Transverse colon (tissue), 4 donors: Measurements from ENCODE around the gene NPEPL1. TPM values are rescaled to one million over a fixed set of nuclear protein-coding genes. Genes with fewer than 3 reads are reported as not detected.
"Not testable (repeated sequence)": the region's sequence is repeated elsewhere in the genome, so short reads cannot be mapped to it uniquely, and the experiment has no call there.

Experiments used
- DNase-seq: peaks from one replicate; pipeline ENCODE4 v3.0.0-alpha.2; 2019
- H3K27ac ChIP-seq, 4 donors: fragments of 200-600 bp; sonication (generic); 2 replicates each; pipeline ENCODE4 v1.5.1; 2016 to 2018; ENCODE audit warnings: inconsistent platforms in 4 of 4
- H3K27me3 ChIP-seq: fragments of 200-600 bp; sonication (generic); 2 replicates; pipeline ENCODE4 v1.5.1; 2017; ENCODE audit warnings: inconsistent platforms
- H3K36me3 ChIP-seq, 4 donors: fragments of 200-600 bp; sonication (generic); 2 replicates each; pipeline ENCODE4 v1.5.1; 2017 to 2019; ENCODE audit warnings: inconsistent platforms in 4 of 4
- H3K4me1 ChIP-seq, 4 donors: fragments of 200-600 bp; sonication (generic); 2 replicates each; pipeline ENCODE4 v1.5.1; 2017 to 2020; ENCODE audit warnings: inconsistent platforms in 4 of 4
- H3K4me3 ChIP-seq, 4 donors: fragments of 200-600 bp; sonication (generic); 1 replicate in 1 of 4; 2 replicates in 3 of 4; pipeline versions ENCODE4 v1.5.1 to v1.6.1; 2017 to 2019; ENCODE audit warnings: inconsistent platforms in 4 of 4
- H3K9me3 ChIP-seq, 2 donors: fragments of 200-600 bp; sonication (generic); 2 replicates each; pipeline ENCODE4 v1.5.1; 2017 to 2019; ENCODE audit warnings: inconsistent platforms in 2 of 2
- EP300 ChIP-seq: sonication (generic); formaldehyde crosslinking; IDR thresholded peaks from one replicate; pipeline ENCODE4 v1.6.1; 2017; ENCODE audit warnings: antibody characterized with exemption, low read depth
- POLR2A ChIP-seq: fragments of 450-650 bp; IDR thresholded peaks from one replicate; pipeline ENCODE4 v1.6.1; 2016; ENCODE audit warnings: antibody characterized with exemption, mild to moderate bottlenecking, moderate library complexity
- POLR2AphosphoS5 ChIP-seq, 3 donors: sonication (generic); formaldehyde crosslinking; IDR thresholded peaks; one replicate each; pipeline ENCODE4 v1.6.1; 2016; ENCODE audit warnings: antibody characterized with exemption in 3 of 3
- WGBS, 2 donors: methylation state at CpG; one replicate each; pipeline ENCODE4 v1.1.5; 2018; ENCODE audit warnings: low coverage in 1 of 2; 5-methylcytosine and 5-hydroxymethylcytosine counted together
- in situ Hi-C, 4 donors: fragments of 200-750 bp; cut with MboI; loops; one replicate each; pipeline versions ENCODE4 v1.15.0 to v1.15.1; 2017; ENCODE audit warnings: low sequenced_read_pairs in 3 of 4, low pct_ligation_motif_present in 1 of 4, low pct_unique_long_range_greater_than_20kb in 1 of 4
- intact Hi-C: fragments of 100-400 bp; cut with DNase I; formaldehyde crosslinking; loops from one replicate; pipeline ENCODE4 v1.15.1; 2023; ENCODE audit warnings: low total_unique reads
- total RNA-seq, 4 donors: library from RNA; depleted of rRNA; stranded (reverse); fragments of >200 nt; gene quantifications; one replicate each; pipeline ENCODE4 v1.1.0, GENCODE V29; 2016
- TF ChIP-seq, protein P1 (sequence below), 5 experiments: fragments of 200-600 bp in 3 of 5; fragments of 450-650 bp in 2 of 5; sonication (generic) in 3 of 5; IDR thresholded peaks; 1 replicate in 2 of 5; 2 replicates in 3 of 5; pipeline ENCODE4 v1.5.1; 2016 to 2017; ENCODE audit warnings: antibody characterized with exemption in 5 of 5, inconsistent platforms in 3 of 5, mild to moderate bottlenecking in 2 of 5, moderate library complexity in 1 of 5

Gene NPEPL1
- total RNA-seq, 4 donors from 2014 or later: 33.3 to 109 (median 66.9) TPM

GRCh38 chr20:58755766-58756449 is 63.3 kb downstream of the NPEPL1 start:
- intact Hi-C loops (no loop called here), in situ Hi-C loops (loop anchor here in 1 of 4 donors (25.0 kb wide), 1 partner anchor 106 kb away; the partner anchor contains the start of genes GNAS and GNAS-AS1)
- Histone ChIP-seq H3K36me3 (no peaks in the 10 kb centered on the region), H3K4me1 (no peaks in the 10 kb centered on the region), H3K27ac (no peak overlapping the region), H3K9me3 (no peaks in the 10 kb centered on the region), H3K27me3 (peaks cover 6% of the 10 kb centered on the region), H3K4me3 (no peak overlapping the region)
- WGBS, 2 donors: 73 to 74% methylated on average over 17 to 28 of the region's 28 CpGs
- no peak for TF ChIP-seq POLR2A
- TF ChIP-seq, protein P1, sequence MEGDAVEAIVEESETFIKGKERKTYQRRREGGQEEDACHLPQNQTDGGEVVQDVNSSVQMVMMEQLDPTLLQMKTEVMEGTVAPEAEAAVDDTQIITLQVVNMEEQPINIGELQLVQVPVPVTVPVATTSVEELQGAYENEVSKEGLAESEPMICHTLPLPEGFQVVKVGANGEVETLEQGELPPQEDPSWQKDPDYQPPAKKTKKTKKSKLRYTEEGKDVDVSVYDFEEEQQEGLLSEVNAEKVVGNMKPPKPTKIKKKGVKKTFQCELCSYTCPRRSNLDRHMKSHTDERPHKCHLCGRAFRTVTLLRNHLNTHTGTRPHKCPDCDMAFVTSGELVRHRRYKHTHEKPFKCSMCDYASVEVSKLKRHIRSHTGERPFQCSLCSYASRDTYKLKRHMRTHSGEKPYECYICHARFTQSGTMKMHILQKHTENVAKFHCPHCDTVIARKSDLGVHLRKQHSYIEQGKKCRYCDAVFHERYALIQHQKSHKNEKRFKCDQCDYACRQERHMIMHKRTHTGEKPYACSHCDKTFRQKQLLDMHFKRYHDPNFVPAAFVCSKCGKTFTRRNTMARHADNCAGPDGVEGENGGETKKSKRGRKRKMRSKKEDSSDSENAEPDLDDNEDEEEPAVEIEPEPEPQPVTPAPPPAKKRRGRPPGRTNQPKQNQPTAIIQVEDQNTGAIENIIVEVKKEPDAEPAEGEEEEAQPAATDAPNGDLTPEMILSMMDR (IDR thresholded peaks at IDR 0.05): no peak
- no peak for TF ChIP-seq EP300
- TF ChIP-seq POLR2AphosphoS5 (IDR thresholded peaks at IDR 0.05): no peak
- DNase-seq: no peak

GRCh38 chr20:58756450-58756775 is 63.8 kb downstream of the NPEPL1 start:
- DNase-seq: no peak

DNA sequence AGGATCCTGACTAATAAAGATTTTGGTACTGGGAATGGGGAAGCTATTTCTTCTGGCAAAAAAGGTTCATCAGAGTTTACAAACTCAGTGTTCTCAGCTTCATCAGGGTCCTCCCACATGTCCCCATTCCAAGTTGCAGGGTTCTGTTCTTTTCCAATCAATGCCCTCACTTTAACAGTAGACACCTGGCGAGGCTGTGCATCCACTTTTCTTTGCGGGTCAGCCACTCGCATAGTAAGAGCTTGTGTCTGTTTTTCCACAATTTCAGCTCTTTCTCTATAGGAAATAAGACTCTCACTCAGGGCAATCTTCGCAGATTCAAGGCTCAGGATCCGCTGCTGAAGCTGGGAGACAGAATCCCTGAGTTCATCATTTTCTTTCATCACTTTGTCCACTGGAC is 65.0 kb downstream of the NPEPL1 start:
- H3K36me3 ChIP-seq, H3K4me3 ChIP-seq, DNase-seq, H3K27me3 ChIP-seq, intact Hi-C loops, H3K27ac ChIP-seq, H3K4me1 ChIP-seq, H3K9me3 ChIP-seq: not testable (repeated sequence)
- WGBS, 2 donors: 87 to 91% methylated on average over 5 of the region's 5 CpGs
- in situ Hi-C loops: loop anchor here in 1 of 4 donors (25.0 kb wide), 1 partner anchor 105 kb away; the partner anchor contains the start of genes GNAS and GNAS-AS1

More at GRCh38 chr20:58756450-58756775, 63.8 kb downstream of the NPEPL1 start:
- Histone ChIP-seq H3K9me3 (no peaks in the 10 kb centered on the region), H3K27me3 (peaks cover 1% of the 10 kb centered on the region), H3K4me1 (no peaks in the 10 kb centered on the region), H3K27ac (no peak overlapping the region), H3K36me3 (no peaks in the 10 kb centered on the region), H3K4me3 (no peak overlapping the region)
- TF ChIP-seq EP300 (no peak), POLR2AphosphoS5 (IDR thresholded peaks at IDR 0.05) (no peak), POLR2A (no peak)
- TF ChIP-seq, protein P1 (IDR thresholded peaks at IDR 0.05): no peak
- intact Hi-C loops (no loop called here), in situ Hi-C loops (loop anchor here in 1 of 4 donors (25.0 kb wide), 1 partner anchor 106 kb away; the partner anchor contains the start of genes GNAS and GNAS-AS1)
- 79 to 82% methylated on average over 7 of the region's 7 CpGs for WGBS, 2 donors

DNA sequence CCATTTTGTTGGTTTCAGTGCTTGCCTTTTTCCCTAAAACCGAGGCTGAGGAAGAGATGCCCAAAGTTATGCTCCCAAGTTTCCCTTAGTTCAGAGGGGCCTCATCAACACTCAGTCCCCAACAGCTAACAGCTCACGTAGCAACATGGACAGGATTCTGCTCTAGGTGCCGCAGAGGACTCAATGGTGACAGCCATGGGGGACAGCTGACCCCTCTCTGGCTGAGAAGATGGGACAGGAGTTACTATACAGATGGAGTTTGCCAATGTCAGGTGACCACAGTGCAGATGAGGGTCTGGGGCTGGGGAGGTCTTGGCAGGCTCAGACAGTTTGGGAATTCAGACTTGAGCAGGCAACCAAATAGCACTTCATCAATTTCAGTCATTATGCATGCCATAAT is 67.3 kb downstream of the NPEPL1 start:
- Histone ChIP-seq H3K9me3 (no peaks in the 10 kb centered on the region), H3K27ac (no peak overlapping the region), H3K4me1 (no peaks in the 10 kb centered on the region), H3K36me3 (no peaks in the 10 kb centered on the region), H3K4me3 (no peak overlapping the region), H3K27me3 (no peaks in the 10 kb centered on the region)
- intact Hi-C loops (no loop called here), in situ Hi-C loops (loop anchor here in 1 of 4 donors (25.0 kb wide), 1 partner anchor 102 kb away; the partner anchor contains the start of genes GNAS and GNAS-AS1)
- no peak for TF ChIP-seq EP300
- no peak for TF ChIP-seq POLR2AphosphoS5 (IDR thresholded peaks at IDR 0.05)
- TF ChIP-seq, protein P1 (IDR thresholded peaks at IDR 0.05): no peak
- TF ChIP-seq POLR2A: no peak
- no peak for DNase-seq
- 85% methylated on average over 3 of the region's 3 CpGs; no CpG with 5 or more reads in 1 of the 2 donors for WGBS, 2 donors
